Measurements from ENCODE around the gene BRCA2. TPM values are rescaled to one million over a fixed set of nuclear protein-coding genes. Genes with fewer than 3 reads are reported as not detected.

Gene BRCA2
- total and polyA plus RNA-seq, 7 donors, result 0.23 to 2.4 (median 0.63) TPM; not detected in 1

DNA sequence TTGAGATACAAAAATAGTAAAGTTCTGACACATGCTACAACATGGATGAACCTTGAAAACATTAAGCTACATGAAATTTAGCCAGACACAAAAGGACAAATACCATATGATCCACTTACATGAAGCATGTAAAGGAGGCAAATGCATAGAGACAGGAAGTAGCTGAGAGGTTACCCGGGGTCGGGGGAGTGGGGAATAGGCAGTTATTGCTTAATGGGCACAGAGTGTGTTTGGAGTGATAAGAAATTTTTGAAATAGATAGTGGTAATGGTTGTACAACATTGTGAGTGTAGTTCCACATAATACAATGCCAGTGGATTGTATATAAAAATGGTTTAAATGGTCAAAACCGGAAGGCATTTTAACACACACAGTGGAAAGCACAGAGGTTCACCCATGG lies 108.3 kb downstream of the BRCA2 start:
- Histone ChIP-seq H3K27me3 (no peaks in the 10 kb centered on the region), H3K4me1 (peaks cover 0 to 29% (median 22%) of the 10 kb centered on the region in 4 donors), H3K4me3 (no peak overlapping the region), H3K36me3 (peaks cover 0 to 10% (median 0%) of the 10 kb centered on the region in 4 donors), H3K9me3 (no peaks in the 10 kb centered on the region), H3K27ac (no peak overlapping the region)
- intact Hi-C loops (cut with DNase I), result no loop called here
- WGBS, 2 donors, result 77 to 92% methylated on average over 3 of the region's 3 CpGs
- no peak for DNase-seq
- TF ChIP-seq POLR2AphosphoS5 (IDR thresholded peaks at IDR 0.05) (no peak), POLR2A (IDR thresholded peaks at IDR 0.05) (no peak), EP300 (IDR thresholded peaks at IDR 0.05) (no peak)
- TF ChIP-seq, protein P1, sequence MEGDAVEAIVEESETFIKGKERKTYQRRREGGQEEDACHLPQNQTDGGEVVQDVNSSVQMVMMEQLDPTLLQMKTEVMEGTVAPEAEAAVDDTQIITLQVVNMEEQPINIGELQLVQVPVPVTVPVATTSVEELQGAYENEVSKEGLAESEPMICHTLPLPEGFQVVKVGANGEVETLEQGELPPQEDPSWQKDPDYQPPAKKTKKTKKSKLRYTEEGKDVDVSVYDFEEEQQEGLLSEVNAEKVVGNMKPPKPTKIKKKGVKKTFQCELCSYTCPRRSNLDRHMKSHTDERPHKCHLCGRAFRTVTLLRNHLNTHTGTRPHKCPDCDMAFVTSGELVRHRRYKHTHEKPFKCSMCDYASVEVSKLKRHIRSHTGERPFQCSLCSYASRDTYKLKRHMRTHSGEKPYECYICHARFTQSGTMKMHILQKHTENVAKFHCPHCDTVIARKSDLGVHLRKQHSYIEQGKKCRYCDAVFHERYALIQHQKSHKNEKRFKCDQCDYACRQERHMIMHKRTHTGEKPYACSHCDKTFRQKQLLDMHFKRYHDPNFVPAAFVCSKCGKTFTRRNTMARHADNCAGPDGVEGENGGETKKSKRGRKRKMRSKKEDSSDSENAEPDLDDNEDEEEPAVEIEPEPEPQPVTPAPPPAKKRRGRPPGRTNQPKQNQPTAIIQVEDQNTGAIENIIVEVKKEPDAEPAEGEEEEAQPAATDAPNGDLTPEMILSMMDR (IDR thresholded peaks at IDR 0.05), result no peak

DNA sequence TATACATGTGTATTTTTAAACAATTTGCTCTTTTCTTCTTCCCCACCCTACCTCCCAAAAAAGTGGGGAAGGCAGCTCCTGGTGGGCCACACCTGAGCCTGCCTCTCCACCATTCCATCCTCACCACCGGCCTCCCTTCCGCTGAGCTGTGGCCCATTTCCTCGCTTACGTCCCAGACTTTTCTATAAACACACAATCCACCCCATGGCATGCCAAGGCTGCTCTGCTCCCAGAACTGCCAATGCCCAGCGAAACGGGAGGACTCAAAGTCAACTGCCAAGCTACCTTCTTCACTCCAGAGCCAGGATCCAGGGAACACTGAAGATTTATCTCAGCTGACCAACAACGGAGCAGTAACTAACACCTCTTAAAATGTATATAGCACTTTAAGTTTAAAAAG lies 109.8 kb downstream of the BRCA2 start:
- H3K36me3 ChIP-seq, result peaks cover 0 to 5% (median 0%) of the 10 kb centered on the region in 4 donors
- TF ChIP-seq, protein P1 (IDR thresholded peaks at IDR 0.05), result no peak
- TF ChIP-seq EP300 (IDR thresholded peaks at IDR 0.05) (no peak), POLR2AphosphoS5 (IDR thresholded peaks at IDR 0.05) (no peak), POLR2A (IDR thresholded peaks at IDR 0.05) (no peak)
- H3K9me3 ChIP-seq, result no peaks in the 10 kb centered on the region
- peaks cover 0 to 37% (median 29%) of the 10 kb centered on the region in 4 donors for H3K4me1 ChIP-seq
- 94% methylated on average over 7 of the region's 7 CpGs for whole genome bisulfite sequencing, 2 donors
- no peaks in the 10 kb centered on the region for H3K27me3 ChIP-seq
- intact Hi-C loops (cut with DNase I), result loop anchor here (5.0 kb wide), 2 partner anchors 108 to 393 kb away; partner anchors contain the start of genes BRCA2, FRY and ZAR1L
- H3K27ac ChIP-seq, result no peak overlapping the region
- H3K4me3 ChIP-seq, result no peak overlapping the region
- DNase-seq, result no peak

DNA sequence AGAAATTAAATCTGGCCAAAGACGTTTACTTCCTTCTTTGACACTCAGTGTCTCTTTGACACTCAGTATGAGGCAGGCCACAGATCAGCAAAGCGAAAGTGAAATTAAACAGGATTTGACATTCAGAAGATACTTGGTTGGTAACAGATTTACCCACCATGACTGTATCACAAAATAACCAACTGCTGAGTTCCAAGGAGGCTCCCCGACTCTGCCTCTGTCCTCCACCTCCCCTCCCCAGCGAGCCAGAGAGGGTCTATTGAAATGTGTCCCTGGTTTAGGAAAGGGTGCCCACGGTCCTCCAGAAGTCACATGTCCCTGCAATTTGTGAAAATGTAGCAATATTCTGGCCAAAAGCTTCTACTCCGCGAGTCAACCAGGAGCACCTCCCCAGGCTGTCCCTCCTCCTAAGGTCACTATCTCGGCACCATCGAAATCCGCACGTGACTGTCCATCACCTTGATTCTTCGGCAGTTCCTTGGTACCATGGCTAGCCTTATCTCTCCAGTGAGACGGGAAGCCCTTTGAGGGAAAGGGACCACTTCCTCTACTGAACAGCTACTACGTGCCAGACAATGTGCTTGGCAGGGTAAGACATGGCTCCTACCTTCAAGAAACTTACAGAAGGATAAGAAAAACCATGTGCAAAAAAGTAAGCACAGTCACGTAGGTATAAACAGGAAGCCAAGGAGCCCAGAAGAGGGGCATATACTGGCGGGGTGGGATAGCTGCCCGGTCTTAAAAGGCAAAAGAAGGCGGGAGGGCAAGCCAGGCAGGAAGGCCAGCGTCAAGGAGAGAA lies 111.1 kb downstream of the BRCA2 start:
- no peaks in the 10 kb centered on the region for H3K9me3 ChIP-seq
- TF ChIP-seq POLR2AphosphoS5 (IDR thresholded peaks at IDR 0.05) (peak in 1 of 4 donors; percentile 23), EP300 (IDR thresholded peaks at IDR 0.05) (no peak)
- TF ChIP-seq, protein P1 (IDR thresholded peaks at IDR 0.05), result no peak
- peak overlapping the region; percentile 80 to 94 (median 90) for H3K4me3 ChIP-seq
- no peaks in the 10 kb centered on the region for H3K36me3 ChIP-seq
- 28 to 35% methylated on average over 19 of the region's 19 CpGs for WGBS, 2 donors
- peak overlapping the region; percentile 84 to 89 (median 88) for H3K27ac ChIP-seq
- no peak for DNase-seq
- intact Hi-C loops (cut with DNase I), result loop anchor here (2.0 to 5.0 kb wide), 3 partner anchors 109 to 394 kb away; partner anchors contain the start of genes BRCA2, FRY, N4BP2L2 and ZAR1L
- H3K27me3 ChIP-seq, result no peaks in the 10 kb centered on the region
- peaks cover 0 to 41% (median 29%) of the 10 kb centered on the region in 4 donors for H3K4me1 ChIP-seq

DNA sequence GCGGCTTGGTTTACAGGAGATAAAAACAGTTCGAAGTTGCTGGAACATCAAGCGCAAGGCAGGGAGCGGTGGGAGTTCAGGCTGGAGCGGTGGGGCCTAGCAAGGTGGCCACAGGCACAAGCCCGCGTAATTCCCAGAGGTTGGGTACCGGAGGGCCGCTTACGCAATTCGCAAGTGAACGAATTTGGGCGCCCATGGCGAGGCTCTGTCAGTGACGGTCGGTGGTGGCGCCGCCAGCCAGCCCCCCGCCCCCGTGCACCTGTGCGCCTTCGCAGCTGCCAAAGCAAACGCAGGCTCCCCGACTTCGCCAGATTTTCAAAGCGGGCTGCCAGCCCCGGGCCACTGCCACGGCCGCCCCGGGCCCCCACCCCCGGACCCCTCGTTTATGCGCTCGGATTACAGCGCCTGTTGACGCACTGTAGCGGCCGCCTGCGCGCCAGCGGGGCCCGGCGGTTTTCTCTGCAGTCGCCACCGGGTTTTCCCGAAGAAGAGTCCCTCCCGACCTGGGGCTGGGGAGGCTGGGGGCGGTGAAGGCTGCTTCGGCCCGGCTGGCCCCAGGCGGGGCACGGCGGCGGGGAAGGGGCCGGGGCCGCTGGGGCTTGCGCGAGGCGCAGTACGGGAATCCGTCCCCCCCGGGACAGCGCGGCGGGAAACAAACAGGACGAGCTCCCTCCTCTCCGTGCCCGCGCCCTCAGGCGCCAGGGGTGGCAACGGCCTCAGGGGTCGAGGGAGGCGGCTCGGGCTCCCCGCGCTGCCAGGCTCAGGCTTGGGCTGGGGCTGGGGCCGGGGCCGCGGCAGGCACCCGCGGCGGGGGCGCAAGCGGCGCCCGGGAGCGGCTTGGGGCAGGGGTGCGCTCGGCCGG lies 111.9 kb downstream of the BRCA2 start:
- peak overlapping the region; percentile 84 to 89 (median 88) for H3K27ac ChIP-seq
- H3K27me3 ChIP-seq, result no peaks in the 10 kb centered on the region
- no peaks in the 10 kb centered on the region for H3K36me3 ChIP-seq
- H3K4me1 ChIP-seq, result peaks cover 0 to 41% (median 29%) of the 10 kb centered on the region in 4 donors
- H3K4me3 ChIP-seq, result peak overlapping the region; percentile 80 to 94 (median 90)
- peak; percentile 83 for DNase-seq
- TF ChIP-seq POLR2AphosphoS5 (IDR thresholded peaks at IDR 0.05) (peak in 3 of 4 donors; percentile 5 to 27 (median 22)), POLR2A (IDR thresholded peaks at IDR 0.05) (no peak)
- no peaks in the 10 kb centered on the region for H3K9me3 ChIP-seq
- WGBS, 2 donors, result 0 to 1% methylated on average over 90 of the region's 90 CpGs
- intact Hi-C loops (cut with DNase I), result loop anchor here (2.0 to 5.0 kb wide), 3 partner anchors 110 to 395 kb away; partner anchors contain the start of genes BRCA2, FRY, N4BP2L2 and ZAR1L
